ENCODE measurements around the gene SEMA4A. TPM values are rescaled to one million over a fixed set of nuclear protein-coding genes. Genes with fewer than 3 reads are reported as not detected.
A peak's percentile ranks its signal among the peaks of the same experiment; 100 is the strongest.

The SEMA4A gene
- total and polyA plus RNA-seq, 9 of the 15 experiments (the other 6 are each of a cell fraction or from before 2014, with no cell fraction given), result 0.04 to 1.7 (median 0.45) TPM

- TF ChIP-seq CTCF (IDR thresholded peaks at IDR 0.05 in 2 of 3, conservative IDR thresholded peaks at IDR 0.05 in 1 of 3; ENCODE audit: insufficient read depth in 2 of 3, low read depth in 1 of 3, low read length in 3 of 3), result no peak
- TF ChIP-seq ELF2 (CRISPR knock-in tag; IDR thresholded peaks at IDR 0.05), result no peak
- TF ChIP-seq GTF2E2 (tag; IDR thresholded peaks at IDR 0.05), result peak; percentile 98
- TF ChIP-seq, protein P1, sequence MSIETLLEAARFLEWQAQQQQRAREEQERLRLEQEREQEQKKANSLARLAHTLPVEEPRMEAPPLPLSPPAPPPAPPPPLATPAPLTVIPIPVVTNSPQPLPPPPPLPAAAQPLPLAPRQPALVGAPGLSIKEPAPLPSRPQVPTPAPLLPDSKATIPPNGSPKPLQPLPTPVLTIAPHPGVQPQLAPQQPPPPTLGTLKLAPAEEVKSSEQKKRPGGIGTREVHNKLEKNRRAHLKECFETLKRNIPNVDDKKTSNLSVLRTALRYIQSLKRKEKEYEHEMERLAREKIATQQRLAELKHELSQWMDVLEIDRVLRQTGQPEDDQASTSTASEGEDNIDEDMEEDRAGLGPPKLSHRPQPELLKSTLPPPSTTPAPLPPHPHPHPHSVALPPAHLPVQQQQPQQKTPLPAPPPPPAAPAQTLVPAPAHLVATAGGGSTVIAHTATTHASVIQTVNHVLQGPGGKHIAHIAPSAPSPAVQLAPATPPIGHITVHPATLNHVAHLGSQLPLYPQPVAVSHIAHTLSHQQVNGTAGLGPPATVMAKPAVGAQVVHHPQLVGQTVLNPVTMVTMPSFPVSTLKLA (conservative IDR thresholded peaks at IDR 0.05), result peak; percentile 66 to 74
- TF ChIP-seq WHSC1 (IDR thresholded peaks at IDR 0.05; ENCODE audit: low read length), result no peak
- TF ChIP-seq NBN (IDR thresholded peaks at IDR 0.05; ENCODE audit: low read depth), result no peak
- TF ChIP-seq DDX20 (tag; IDR thresholded peaks at IDR 0.05; ENCODE audit: low read depth), result no peak
- no peak for TF ChIP-seq ZFP30 (CRISPR knock-in tag; IDR thresholded peaks at IDR 0.05; ENCODE audit: borderline replicate concordance)
- no peak for TF ChIP-seq TFE3 (CRISPR knock-in tag; IDR thresholded peaks at IDR 0.05)
- TF ChIP-seq KDM2B (CRISPR knock-in tag; IDR thresholded peaks at IDR 0.05), result no peak
- TF ChIP-seq ZNF57 (CRISPR knock-in tag; IDR thresholded peaks at IDR 0.05), result no peak
- TF ChIP-seq ZBTB5 (IDR thresholded peaks at IDR 0.05), result no peak
- TF ChIP-seq SMAD2 (IDR thresholded peaks at IDR 0.05; ENCODE audit: low read depth, low read length), result no peak
- TF ChIP-seq ETV6 (IDR thresholded peaks at IDR 0.05; ENCODE audit: borderline replicate concordance in 1 of 2, low read depth in 2 of 2, low read length in 1 of 2), result no peak
- TF ChIP-seq ETV6 (CRISPR knock-in tag; IDR thresholded peaks at IDR 0.05; ENCODE audit: borderline replicate concordance), result peak; percentile 32; the same call in 1 of the 2 replicates
- peak; percentile 71; the same call in 1 of the 2 replicates for TF ChIP-seq KAT7 (CRISPR knock-in tag; IDR thresholded peaks at IDR 0.05; ENCODE audit: borderline replicate concordance)
- no peak for TF ChIP-seq GATA2 (CRISPR knock-in tag; IDR thresholded peaks at IDR 0.05)
- TF ChIP-seq BRD9 (IDR thresholded peaks at IDR 0.05; ENCODE audit: low read depth, partially characterized antibody), result peak; percentile 69
- TF ChIP-seq HBP1 (CRISPR knock-in tag; IDR thresholded peaks at IDR 0.05), result no peak
Observed at GRCh38 chr1:156212833-156213643, 59.7 kb downstream of the SEMA4A start, which contains the start of gene PMF1 (continued).
